ENCODE measurements around the gene TRIM46. TPM values are rescaled to one million over a fixed set of nuclear protein-coding genes. Genes with fewer than 3 reads are reported as not detected.

The TRIM46 gene
- total and polyA plus RNA-seq, 2 of the 13 experiments (the other 11 are each of a cell fraction or from before 2014, with no cell fraction given): 0.04 to 0.09 TPM

DNA sequence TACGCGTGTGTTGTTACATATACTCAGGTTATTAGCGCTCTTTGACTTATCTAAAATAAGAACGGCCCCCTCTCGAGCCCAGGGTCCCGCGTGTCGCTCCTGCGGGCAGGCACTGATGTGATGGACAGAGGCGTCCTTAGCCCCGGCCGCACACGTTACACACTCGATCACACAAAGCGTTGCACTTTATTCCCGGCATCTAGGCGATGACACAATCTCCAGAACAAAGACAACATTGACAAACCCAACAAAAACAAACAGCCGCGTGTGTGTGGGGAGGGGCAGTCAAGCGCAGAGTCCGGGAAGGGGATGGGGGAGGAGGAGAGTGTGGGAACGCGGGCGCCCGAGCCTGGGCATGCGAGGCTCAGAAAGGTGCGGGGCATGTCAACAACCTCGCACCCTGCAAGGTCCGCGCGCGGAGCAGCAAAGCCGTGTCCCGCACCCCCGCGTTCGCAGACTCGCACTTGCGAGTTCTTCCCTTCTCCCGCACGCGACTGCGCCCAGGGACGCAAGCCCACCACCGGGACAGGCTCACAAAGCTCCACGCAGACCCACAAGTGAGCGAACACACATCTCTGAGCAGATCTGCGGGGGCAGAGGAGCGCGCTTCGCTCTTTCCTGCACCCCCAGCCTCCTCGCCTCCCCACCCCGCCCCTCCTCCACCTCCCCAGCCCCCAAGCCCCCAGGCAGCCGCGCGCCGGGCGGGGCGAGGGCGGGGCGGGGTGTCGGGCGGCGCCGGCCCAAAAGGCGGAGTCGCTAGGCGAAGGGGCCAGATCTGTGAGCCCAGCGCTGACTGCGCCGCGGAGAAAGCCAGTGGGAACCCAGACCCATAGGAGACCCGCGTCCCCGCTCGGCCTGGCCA, 46.3 kb upstream of the TRIM46 start, which contains the start of gene EFNA1 (continued):
- TF ChIP-seq, protein P1, sequence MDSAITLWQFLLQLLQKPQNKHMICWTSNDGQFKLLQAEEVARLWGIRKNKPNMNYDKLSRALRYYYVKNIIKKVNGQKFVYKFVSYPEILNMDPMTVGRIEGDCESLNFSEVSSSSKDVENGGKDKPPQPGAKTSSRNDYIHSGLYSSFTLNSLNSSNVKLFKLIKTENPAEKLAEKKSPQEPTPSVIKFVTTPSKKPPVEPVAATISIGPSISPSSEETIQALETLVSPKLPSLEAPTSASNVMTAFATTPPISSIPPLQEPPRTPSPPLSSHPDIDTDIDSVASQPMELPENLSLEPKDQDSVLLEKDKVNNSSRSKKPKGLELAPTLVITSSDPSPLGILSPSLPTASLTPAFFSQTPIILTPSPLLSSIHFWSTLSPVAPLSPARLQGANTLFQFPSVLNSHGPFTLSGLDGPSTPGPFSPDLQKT (CRISPR knock-in tag; IDR thresholded peaks at IDR 0.05; ENCODE audit: borderline replicate concordance): no peak
- TF ChIP-seq, protein P2, sequence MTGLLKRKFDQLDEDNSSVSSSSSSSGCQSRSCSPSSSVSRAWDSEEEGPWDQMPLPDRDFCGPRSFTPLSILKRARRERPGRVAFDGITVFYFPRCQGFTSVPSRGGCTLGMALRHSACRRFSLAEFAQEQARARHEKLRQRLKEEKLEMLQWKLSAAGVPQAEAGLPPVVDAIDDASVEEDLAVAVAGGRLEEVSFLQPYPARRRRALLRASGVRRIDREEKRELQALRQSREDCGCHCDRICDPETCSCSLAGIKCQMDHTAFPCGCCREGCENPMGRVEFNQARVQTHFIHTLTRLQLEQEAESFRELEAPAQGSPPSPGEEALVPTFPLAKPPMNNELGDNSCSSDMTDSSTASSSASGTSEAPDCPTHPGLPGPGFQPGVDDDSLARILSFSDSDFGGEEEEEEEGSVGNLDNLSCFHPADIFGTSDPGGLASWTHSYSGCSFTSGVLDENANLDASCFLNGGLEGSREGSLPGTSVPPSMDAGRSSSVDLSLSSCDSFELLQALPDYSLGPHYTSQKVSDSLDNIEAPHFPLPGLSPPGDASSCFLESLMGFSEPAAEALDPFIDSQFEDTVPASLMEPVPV (CRISPR knock-in tag; IDR thresholded peaks at IDR 0.05): no peak; the same call in 1 of the 2 replicates
- TF ChIP-seq, protein P3, sequence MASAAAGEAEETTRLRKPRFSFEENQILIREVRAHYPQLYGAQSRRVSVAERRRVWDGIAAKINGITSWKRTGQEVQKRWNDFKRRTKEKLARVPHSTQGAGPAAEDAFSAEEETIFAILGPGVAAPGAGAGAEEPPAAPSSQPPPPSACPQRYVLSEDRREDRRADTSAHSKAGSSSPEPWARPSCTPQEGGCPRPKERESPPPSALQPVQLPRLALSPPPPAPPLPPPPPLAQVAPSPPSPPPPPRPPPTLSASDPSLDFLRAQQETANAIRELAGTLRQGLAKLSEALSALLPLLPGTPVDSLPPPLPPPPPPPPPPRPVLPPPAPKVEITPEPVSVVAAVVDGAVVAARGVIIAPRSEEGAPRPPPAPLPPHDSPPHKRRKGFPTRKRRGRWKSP (CRISPR knock-in tag; IDR thresholded peaks at IDR 0.05): peak; percentile 93
- TF ChIP-seq, protein P4, sequence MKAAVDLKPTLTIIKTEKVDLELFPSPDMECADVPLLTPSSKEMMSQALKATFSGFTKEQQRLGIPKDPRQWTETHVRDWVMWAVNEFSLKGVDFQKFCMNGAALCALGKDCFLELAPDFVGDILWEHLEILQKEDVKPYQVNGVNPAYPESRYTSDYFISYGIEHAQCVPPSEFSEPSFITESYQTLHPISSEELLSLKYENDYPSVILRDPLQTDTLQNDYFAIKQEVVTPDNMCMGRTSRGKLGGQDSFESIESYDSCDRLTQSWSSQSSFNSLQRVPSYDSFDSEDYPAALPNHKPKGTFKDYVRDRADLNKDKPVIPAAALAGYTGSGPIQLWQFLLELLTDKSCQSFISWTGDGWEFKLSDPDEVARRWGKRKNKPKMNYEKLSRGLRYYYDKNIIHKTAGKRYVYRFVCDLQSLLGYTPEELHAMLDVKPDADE (CRISPR knock-in tag; IDR thresholded peaks at IDR 0.05): 0 out of 2 replicates have a peak, but pooled peaks have one; percentile 29
- TF ChIP-seq FOXP1 (IDR thresholded peaks at IDR 0.05) (peak; percentile 89), FOXP1 (CRISPR knock-in tag; IDR thresholded peaks at IDR 0.05) (peak; percentile 98), HMG20A (CRISPR knock-in tag; IDR thresholded peaks at IDR 0.05; ENCODE audit: borderline replicate concordance) (peak; percentile 91), ZNF552 (CRISPR knock-in tag; IDR thresholded peaks at IDR 0.05; ENCODE audit: borderline replicate concordance) (peak; percentile 84; the same call in 1 of the 2 replicates), AKAP8 (CRISPR knock-in tag; IDR thresholded peaks at IDR 0.05) (no peak), CCDC6 (CRISPR knock-in tag; IDR thresholded peaks at IDR 0.05) (no peak), PAX8 (CRISPR knock-in tag; IDR thresholded peaks at IDR 0.05; ENCODE audit: borderline replicate concordance) (no peak), ZSCAN25 (CRISPR knock-in tag; IDR thresholded peaks at IDR 0.05) (peak; percentile 39; the same call in 1 of the 2 replicates), ZNF12 (CRISPR knock-in tag; IDR thresholded peaks at IDR 0.05) (no peak; the same call in 1 of the 2 replicates), TEAD2 (CRISPR knock-in tag; IDR thresholded peaks at IDR 0.05) (no peak), AGO2 (optimal IDR thresholded peaks at IDR 0.05; ENCODE audit: low read depth, low read length) (peak; percentile 51), ATF1 (CRISPR knock-in tag; IDR thresholded peaks at IDR 0.05) (no peak)
- TF ChIP-seq, protein P5, sequence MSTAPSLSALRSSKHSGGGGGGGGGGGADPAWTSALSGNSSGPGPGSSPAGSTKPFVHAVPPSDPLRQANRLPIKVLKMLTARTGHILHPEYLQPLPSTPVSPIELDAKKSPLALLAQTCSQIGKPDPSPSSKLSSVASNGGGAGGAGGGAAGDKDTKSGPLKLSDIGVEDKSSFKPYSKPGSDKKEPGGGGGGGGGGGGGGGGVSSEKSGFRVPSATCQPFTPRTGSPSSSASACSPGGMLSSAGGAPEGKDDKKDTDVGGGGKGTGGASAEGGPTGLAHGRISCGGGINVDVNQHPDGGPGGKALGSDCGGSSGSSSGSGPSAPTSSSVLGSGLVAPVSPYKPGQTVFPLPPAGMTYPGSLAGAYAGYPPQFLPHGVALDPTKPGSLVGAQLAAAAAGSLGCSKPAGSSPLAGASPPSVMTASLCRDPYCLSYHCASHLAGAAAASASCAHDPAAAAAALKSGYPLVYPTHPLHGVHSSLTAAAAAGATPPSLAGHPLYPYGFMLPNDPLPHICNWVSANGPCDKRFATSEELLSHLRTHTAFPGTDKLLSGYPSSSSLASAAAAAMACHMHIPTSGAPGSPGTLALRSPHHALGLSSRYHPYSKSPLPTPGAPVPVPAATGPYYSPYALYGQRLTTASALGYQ (CRISPR knock-in tag; IDR thresholded peaks at IDR 0.05): peak; percentile 88
- TF ChIP-seq, protein P6, sequence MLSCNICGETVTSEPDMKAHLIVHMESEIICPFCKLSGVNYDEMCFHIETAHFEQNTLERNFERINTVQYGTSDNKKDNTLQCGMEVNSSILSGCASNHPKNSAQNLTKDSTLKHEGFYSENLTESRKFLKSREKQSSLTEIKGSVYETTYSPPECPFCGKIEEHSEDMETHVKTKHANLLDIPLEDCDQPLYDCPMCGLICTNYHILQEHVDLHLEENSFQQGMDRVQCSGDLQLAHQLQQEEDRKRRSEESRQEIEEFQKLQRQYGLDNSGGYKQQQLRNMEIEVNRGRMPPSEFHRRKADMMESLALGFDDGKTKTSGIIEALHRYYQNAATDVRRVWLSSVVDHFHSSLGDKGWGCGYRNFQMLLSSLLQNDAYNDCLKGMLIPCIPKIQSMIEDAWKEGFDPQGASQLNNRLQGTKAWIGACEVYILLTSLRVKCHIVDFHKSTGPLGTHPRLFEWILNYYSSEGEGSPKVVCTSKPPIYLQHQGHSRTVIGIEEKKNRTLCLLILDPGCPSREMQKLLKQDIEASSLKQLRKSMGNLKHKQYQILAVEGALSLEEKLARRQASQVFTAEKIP (CRISPR knock-in tag; IDR thresholded peaks at IDR 0.05; ENCODE audit: borderline replicate concordance): no peak
- TF ChIP-seq, protein P7, sequence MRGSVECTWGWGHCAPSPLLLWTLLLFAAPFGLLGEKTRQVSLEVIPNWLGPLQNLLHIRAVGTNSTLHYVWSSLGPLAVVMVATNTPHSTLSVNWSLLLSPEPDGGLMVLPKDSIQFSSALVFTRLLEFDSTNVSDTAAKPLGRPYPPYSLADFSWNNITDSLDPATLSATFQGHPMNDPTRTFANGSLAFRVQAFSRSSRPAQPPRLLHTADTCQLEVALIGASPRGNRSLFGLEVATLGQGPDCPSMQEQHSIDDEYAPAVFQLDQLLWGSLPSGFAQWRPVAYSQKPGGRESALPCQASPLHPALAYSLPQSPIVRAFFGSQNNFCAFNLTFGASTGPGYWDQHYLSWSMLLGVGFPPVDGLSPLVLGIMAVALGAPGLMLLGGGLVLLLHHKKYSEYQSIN (CRISPR knock-in tag; IDR thresholded peaks at IDR 0.05; ENCODE audit: borderline replicate concordance): no peak
